GM19193 (cell line): ENCODE results near the gene TMEM144.

ENCODE experiments used
- POLR2A ChIP-seq: IDR thresholded peaks from 4 replicates; pipeline ENCODE4 v1.6.1; 2011; ENCODE audit not compliant: insufficient read depth, insufficient read length; ENCODE audit errors: extremely low read depth

The TMEM144 gene

DNA sequence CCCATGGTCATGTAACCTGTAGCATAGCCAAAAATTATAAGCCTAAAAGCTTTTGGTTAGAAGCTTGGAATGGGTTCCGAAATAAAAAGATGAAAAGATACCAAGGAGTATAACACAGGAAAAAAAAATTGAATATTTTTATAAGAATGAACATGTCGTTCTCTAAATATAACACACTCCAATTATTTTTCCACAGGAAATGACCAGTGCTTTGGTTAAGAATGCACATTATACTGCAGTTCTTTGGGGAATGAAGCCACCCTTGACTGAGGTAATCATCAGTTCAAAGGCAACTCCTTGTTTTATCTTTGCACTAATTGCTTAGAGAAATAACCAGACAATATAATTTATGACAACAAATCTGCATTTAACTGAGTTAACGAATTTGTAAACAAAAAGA lies 30.8 kb upstream of the TMEM144 start:
- no peak for TF ChIP-seq POLR2A

DNA sequence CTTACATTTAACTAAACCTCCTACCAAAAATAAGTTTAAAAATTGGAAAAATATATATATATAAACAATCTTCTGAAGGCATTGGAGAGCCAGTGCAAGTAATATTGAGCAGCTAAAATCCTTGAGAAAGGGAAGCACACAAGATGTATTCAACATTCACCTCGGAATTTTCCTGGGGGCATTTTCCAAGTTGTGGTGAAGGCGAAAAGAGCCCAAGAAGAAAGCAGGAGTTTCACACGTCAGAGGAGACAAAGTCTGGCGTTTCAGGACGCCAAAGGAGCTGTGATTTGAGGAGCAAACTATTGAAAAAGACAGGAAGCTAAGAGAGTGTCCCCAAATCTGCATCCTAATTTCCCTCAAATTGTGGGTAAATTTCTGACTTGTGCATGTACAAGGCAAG lies 28.4 kb upstream of the TMEM144 start:
- no peak for TF ChIP-seq POLR2A

DNA sequence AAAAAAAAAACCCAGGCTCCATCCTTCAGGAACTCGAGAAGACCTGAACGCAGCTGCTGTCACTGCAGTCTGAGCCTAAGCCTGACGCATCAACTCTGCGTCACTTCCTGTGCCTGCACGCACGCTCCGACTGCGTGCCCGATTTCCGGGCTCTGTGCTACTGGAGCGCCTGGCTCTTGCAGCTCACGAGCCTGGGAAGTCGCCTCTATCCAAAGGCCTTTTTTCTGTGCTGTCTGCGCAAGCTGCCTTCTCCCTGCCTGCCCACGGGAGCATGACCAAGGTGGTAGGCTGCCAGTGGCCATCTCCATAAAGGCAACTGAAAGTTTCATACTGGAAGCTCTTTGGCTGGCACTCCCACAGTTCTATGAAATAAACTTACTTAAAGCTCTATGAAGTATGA lies 27.6 kb upstream of the TMEM144 start:
- TF ChIP-seq POLR2A = no peak

DNA sequence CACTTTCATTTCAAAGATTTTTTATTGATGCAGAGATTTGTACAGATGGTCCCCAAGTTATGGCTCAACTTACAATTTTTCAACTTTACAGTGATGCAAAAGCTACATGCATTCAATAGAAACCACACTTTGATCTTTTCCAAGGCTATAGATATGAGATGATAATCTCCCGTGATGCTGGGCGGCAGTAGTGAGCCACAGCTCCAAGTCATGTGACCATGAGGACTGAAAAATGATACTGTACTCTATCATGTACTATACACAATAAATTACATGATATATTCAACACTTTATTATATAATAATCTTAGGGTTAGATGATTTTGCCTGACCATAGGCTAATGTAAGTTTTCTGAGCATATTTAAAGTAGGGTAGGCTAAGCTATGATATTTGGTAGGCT lies 23.5 kb upstream of the TMEM144 start:
- no peak for TF ChIP-seq POLR2A

DNA sequence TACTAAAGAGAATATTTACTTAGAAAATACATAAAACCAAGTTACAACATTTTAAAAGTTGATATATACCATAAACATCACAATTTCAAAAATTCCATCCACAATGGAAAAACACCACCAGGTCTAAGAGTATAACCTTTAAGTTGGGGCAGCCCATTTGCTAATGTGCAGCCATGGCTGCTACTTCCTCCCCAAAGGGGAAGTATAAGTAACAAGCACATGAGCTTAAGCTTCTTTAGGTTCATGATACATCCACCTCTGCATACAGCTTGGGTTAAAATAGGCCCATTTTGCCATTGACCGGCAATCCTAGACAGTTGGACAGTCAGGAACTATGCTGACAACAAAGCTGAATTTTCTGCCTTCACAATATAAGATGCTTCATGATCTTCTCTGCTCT lies 20.9 kb upstream of the TMEM144 start:
- no peak for TF ChIP-seq POLR2A

DNA sequence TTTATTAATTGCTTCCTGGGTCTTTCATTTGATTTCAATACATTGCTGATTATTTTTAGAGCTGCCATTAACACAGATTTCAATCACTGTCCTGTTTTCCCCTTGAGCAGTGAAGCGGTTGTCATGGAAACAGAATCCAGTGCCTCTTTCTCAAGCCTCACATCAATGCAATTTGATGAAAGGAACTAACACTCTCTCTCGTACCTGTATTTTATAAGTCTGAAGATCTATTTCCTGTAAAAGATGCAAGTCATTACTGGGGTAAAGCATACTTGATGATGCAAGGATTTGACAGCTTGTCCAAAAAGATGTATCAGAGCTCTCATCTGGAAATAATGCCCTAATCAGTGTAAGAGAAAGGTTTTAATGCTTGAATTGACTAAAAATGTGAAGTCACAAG lies 19.6 kb upstream of the TMEM144 start:
- TF ChIP-seq POLR2A = no peak

DNA sequence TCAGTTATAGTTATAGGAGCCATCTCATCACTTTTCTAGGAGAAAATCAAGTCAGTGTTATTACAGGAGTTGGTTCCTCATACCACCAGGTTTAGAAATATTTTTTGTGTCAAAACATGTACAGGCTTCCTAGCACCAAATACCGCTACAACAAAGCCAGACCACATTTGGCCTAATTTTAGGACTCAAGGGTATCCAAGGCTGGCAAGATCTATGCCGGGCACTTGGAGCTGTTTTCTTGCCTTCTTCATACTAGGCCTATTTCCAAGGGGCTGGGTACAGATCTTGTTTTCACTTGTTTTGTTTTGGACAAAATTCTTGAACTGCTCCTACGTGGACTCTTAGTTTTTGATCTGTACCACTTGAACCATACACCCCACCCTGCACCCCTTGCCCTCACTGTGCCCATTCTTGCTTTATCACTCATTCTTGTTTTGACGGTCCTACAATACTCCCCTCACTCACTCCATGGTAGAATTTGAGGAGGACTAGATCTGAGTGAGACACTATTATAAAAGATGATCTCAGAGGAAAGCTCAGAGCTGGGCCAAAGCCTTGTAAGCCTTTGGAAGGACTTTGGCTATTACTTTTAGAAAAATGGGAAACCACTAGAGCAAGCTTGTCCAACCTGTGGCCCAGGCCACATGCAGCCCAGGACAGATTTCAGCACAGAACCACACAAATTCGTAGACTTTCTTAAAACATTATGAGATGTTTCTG lies 17.7 kb upstream of the TMEM144 start:
- no peak for TF ChIP-seq POLR2A

DNA sequence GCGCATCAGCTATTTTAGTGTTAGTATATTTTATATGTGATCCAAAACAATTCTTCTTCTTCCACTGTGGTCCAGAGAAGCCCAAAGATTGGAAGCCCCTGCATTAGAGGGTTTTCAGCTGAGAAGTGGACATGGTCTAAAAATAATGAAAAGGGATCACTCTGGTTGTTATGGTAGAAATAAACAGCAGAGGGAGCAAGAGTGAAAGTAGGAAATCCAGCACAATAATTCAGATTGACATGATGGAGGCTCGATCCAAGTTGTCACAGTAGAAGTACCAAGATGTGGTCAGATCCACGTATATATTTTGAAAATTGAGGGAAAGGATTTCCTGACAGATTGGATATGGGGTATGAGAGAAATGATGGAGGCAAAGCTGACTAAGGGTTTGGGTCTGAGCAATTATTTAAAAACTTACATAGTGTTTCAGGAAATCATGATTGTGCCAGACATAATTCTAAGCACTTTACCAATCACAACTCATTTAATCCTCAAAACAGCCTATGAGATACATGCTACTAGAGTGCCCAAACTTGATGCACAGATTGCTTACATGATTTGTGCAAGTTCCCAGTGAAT lies 17.0 kb upstream of the TMEM144 start:
- TF ChIP-seq POLR2A = no peak

DNA sequence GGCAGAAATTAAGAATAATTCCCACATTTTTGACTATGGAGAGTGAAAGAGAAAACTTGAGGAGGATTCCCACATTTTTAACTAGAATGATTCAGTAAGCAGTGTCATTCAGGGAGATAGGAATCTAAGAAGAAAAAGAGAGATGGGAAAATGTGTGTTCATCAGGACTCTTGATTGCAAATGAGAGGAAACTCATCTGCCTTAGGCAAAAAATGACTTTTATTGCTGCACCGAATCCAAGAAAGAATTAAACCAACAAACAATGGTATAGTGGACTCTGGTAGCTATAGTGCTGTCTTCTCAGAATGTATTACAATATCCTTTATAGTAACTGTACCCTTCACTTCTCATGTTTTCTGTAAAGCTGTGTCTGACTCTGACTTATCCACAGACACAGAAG lies 15.0 kb upstream of the TMEM144 start:
- no peak for TF ChIP-seq POLR2A

DNA sequence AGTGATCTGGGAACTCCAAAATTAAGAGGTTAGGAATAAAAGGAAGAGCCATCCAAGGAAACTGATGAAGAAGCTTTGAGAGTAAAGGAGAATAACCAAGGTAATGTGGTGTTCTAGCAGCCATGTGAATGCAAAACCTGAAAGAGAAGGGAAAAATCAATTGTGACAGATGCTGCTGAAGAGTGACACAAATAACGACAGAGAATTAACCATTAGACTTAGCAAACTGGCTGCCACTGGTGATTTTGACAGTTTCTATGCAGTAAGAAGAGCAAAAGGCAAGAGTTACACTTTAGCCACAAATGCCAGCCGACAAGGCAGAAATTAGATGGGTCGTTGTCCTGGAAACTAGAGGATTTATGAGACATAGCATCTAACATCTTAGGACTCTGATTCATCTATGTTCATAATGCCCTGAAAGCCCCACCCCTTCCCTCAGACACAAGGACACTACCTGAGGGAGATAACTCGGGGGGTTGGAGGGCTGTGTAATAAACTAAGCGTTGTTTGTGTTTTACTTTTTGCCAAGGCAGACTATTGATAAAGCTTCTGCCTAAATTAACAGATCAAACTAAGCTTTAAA lies 13.0 kb upstream of the TMEM144 start:
- TF ChIP-seq POLR2A = no peak

DNA sequence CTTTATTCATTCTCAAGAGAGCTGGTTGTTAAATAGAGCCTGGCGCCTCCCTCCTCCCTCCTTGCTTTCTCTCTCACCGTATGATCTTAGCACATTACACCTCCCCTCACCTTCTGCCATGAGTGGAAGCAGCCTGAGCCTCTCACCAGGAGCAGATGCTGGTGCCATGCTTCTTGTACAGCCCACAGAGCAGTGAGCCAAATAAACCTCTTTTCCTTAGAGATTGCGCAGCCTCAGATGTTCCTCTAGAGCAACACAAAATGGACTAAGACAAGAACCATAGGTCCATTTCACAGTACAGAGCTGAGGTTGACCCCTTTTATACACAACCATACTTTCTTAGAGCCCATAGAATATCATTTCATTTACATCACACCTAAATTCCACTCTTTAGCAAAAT lies 10.1 kb upstream of the TMEM144 start:
- TF ChIP-seq POLR2A = no peak

DNA sequence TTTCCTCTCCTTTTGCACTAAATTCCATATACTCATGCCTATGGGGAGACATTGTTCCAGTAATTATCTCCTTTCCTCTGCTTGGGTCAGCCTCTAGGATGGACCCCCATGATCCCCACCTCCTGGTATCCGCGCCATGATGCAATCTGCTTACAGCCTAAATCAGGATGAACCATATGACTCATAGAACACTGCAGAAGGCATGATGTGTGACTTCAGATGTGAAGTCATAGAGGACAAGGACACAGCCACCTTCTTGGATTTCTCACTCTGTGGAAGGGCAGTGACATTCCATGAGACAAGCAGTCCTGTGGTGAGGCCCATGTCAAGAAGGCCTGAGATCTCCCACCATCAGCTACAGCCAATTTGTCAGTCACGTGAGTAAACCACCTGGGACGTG lies 9.0 kb upstream of the TMEM144 start:
- TF ChIP-seq POLR2A = no peak

DNA sequence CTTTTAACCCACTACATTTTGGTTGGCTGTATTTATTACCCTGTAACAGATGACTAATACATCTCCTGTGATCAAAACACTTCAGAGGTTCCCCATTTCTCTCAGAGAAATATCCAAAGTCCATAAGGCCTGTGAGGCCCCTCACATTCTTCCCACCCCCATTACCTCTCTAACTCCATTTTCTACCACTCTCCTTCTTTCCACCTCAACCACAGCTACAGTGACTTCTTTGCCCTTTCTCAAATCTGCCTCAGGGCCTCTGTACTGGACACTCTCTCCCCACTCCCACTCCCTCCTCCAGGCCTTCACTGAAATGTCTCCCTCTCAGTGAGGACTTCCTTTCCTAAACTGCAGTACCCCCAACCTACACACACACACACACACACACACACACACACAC lies 8.4 kb upstream of the TMEM144 start:
- TF ChIP-seq POLR2A = no peak

DNA sequence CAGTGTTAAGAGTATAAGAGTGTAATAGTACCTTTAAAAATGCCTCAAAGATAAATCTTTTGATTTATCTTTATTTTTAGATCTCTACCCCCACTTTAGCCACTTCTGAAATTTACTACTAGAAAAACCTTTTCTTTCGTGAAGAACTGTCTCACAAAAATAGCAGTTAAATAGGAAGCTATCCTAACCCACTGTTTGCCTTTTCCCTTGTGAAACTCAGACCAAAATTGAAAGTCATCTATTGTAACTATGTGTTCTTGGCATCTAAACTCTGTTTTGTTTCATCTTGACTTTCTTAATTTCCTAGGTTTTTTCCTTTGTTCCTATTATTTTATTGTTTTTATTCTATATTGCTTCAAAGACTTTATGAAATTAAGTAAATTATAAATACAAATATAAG lies 7.8 kb upstream of the TMEM144 start:
- TF ChIP-seq POLR2A = no peak

DNA sequence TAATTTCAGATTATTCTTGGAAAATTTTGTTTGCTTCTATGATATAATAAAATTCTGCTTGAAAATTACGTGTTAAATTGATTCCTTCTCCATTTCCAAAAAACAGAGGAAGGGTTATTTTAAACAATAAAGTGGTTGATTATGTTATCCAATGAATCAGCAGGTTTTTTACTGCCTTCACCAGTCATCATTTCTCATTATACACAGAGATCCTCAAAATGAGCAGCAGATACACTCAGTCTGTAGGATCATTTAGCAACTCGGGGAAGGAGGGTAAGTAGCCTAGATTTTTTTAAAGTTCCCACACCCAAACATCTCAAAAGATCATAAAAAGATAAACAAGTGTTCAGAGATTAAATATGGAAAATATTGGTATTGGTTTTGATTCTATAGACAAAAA lies 6.8 kb upstream of the TMEM144 start:
- TF ChIP-seq POLR2A = no peak

DNA sequence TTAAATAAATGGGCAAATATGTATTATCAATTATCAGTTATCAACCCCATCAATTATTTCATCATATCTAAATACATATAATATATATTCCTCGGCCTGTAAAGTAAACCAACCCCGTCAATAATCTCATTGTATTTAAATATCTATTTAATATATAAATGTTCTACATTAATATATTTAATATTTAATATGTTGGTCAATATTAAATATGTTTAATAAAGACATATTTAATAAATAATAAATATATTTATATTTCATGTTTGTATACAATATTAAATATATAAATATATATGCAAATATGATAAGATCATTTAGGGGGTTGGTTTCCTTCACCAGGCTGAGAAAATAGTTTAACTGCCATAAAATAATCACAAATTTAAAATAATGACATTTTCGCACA lies 6.4 kb upstream of the TMEM144 start:
- no peak for TF ChIP-seq POLR2A
